Esophagus squamous epithelium (tissue), 4 donors: ENCODE results near the gene KRT76.

Experiments
- CTCF ChIP-seq, 6 experiments: fragments of 450-650 bp in 4 of 6; fragments of 200-600 bp in 2 of 6; sonication (generic) in 2 of 6; IDR thresholded peaks; one replicate each; pipeline ENCODE4 v1.5.1; 2016 to 2019; ENCODE audit warnings: antibody characterized with exemption in 6 of 6, mild to moderate bottlenecking in 4 of 6, moderate library complexity in 4 of 6
- POLR2A ChIP-seq, 4 donors: fragments of 450-650 bp; IDR thresholded peaks; one replicate each; pipeline ENCODE4 v1.6.1; 2017; ENCODE audit warnings: antibody characterized with exemption in 4 of 4, mild to moderate bottlenecking in 4 of 4, moderate library complexity in 3 of 4

- TF ChIP-seq CTCF (IDR thresholded peaks at IDR 0.05) (no peak), POLR2A (IDR thresholded peaks at IDR 0.05) (no peak)
Measured at GRCh38 chr12:52783563-52784316, 6.6 kb upstream of the KRT76 start.
